Placental pericyte (primary cell): Measurements from ENCODE around the gene JAK3. TPM values are rescaled to one million over a fixed set of nuclear protein-coding genes. Genes with fewer than 3 reads are reported as not detected.

Source experiments
- small RNA-seq: library from RNA; depleted of rRNA; stranded (forward); fragments of <200 nt; gene quantifications from one replicate; pipeline ENCODE3, GENCODE V24; 2012; ENCODE audit warnings: low replicate concordance
- total RNA-seq: library from RNA; depleted of rRNA; stranded (reverse); fragments of >200 nt; gene quantifications from 2 replicates; pipeline ENCODE4 v1.2.3, GENCODE V29; 2012

The JAK3 gene
- 3.9 and 4.8 TPM in 2 replicates for total RNA-seq

GRCh38 chr19:17847538-17848366 lies at the start of gene JAK3:
TSS of gene JAK3 (minus strand) at chr19:17847982. CDS start at chr19:17844417, 3,565 bp downstream.

DNA sequence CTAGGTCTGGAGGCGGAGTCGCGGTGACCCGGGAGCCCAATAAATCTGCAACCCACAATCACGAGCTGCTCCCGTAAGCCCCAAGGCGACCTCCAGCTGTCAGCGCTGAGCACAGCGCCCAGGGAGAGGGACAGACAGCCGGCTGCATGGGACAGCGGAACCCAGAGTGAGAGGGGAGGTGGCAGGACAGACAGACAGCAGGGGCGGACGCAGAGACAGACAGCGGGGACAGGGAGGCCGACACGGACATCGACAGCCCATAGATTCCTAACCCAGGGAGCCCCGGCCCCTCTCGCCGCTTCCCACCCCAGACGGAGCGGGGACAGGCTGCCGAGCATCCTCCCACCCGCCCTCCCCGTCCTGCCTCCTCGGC lies 24.1 kb upstream of the JAK3 start, which contains the start of gene SLC5A5:
Gene SLC5A5 (plus strand): TSS at position 68 of the 373 bp plus-strand sequence. CDS start 375 bp downstream, outside the sequence.

DNA sequence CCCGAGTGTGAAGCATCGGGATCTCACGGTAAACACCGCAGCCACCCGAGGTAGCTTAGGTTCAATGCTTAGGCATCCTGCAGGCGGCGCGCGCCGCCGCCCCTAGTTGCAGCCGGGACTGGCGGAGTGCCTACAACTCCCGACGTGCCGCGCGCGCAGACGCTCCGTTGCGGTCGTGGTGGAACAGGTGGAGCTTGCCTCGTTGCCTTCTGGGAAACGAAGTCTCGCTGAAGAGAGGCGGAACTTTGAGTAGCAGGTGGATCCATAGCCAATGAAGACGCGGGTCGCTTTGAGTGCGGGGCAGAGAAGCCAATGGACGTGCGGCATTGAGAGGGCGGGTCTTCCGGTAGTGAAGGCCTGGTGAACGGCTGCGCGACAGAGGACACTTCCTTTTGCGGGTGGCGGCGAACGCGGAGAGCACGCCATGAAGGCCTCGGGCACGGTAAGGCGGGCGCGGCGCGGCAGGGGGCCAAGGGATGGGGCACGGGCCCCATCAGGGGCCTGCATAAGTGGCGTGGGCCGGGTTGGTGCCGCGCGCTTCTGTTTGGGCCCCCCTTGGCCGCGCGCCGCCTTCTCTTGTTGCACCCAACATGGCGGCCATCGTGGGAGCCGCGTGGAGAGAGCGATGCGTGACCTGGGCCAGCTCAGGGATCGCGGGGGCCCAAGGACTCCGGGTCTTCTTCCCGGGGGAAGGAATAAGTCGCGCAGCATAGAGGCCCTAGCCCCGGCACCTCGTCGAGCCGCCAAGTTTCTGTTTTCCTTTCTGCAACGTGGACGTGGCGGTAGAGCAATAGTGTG lies 11.9 kb upstream of the JAK3 start, which contains the start of gene RPL18A:
Gene RPL18A (plus strand): TSS at position 378 of the 798 bp plus-strand sequence. CDS start 47 bp downstream, at position 425.

DNA sequence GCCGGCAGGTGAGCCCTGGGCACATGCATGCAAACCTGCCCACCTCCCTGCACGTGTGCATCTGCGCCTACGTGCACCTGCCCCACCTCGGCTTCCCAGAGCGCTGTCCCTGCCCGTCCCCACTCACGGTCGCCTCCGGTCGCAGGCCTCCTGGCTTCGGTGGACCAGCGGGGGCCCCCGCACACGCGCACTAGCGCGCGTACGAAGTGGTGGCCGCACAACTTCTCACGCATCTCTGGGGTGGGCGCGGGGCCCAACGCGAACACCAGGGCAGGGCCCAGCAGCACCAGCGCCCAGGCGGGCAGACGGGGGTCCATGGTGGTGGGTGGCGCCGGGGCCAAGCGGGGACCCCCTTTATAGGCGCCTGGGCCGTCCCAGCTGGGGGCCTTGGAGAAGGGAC lies 26.6 kb downstream of the JAK3 start, which contains the start of gene INSL3:
Gene INSL3 (minus strand): TSS at position 330 of the 400 bp plus-strand sequence. CDS start 13 bp downstream, at position 317.

DNA sequence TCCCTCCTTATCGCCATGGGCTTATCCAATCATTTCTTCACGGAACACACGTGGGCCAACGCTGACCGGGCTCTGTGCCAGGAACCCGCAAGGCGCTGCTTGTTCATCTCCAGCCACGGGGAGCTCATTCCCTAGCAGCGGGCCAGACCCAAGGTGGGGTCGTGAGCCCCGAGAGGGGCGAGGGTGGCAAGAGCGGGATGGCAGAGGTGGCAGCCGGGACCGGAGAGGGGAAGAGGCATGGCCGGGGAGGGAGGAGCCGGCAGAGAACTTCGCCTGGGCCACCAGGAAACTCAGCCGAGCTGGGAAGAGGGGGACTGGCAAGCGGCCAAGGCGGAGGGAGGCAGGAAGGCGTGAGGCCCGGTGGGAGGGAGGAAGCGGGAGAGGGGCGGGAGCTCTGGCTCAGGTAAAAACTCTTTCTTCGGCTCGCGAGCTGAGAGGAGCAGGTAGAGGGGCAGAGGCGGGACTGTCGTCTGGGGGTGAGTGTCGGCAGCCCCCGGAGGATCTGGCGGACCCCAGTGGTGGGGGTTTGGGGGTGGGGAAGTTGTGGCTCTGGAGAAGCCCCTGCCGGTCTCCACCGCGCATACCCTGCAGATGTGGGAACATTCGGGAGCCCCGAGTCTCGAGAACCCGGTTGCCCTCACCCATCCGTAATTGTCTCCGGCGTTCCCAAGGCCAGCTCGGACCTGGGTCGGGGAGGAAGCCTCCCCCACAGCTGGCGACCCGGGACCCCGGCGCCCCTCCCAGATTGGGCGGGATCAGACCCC lies 52.9 kb downstream of the JAK3 start, which contains the start of gene B3GNT3:
Gene B3GNT3 (plus strand): TSS at position 408 of the 764 bp plus-strand sequence. CDS start 12,670 bp downstream, outside the sequence.

Small RNA genes lying within 50 kb of the gene (small RNA-seq; reads per million reads assigned to genes)
- gene SNORA68 = not detected

Other genes starting within 250 kb of the JAK3 start
- 0.44 and 1.3 TPM in 2 replicates for gene UNC13A, start 159.6 kb downstream of the JAK3 start, total RNA-seq
- 26.7 and 26.8 TPM in 2 replicates for gene MAP1S, start 128.5 kb downstream of the JAK3 start, total RNA-seq
- 0.72 and 1.3 TPM in 2 replicates for gene FCHO1, start 96.5 kb downstream of the JAK3 start, total RNA-seq
- not detected in 2 replicates for gene B3GNT3, start 52.8 kb downstream of the JAK3 start, total RNA-seq
- gene INSL3, start 26.5 kb downstream of the JAK3 start, total RNA-seq = not detected in 2 replicates
- 1,284 and 1,800 TPM in 2 replicates for gene RPL18A, start 11.9 kb upstream of the JAK3 start, total RNA-seq
- gene SLC5A5, start 24.0 kb upstream of the JAK3 start, total RNA-seq = not detected in 2 replicates
- gene CCDC124, start 85.0 kb upstream of the JAK3 start, total RNA-seq = 27.5 and 35.2 TPM in 2 replicates
- not detected in 2 replicates for gene KCNN1, start 119.1 kb upstream of the JAK3 start, total RNA-seq
- 4.6 and 8.9 TPM in 2 replicates for gene ARRDC2, start 160.2 kb upstream of the JAK3 start, total RNA-seq
- 0.43 and 0.88 TPM in 2 replicates for gene IL12RB1, start 239.0 kb upstream of the JAK3 start, total RNA-seq
- gene MAST3, start 249.8 kb upstream of the JAK3 start, total RNA-seq = 3.0 and 3.1 TPM in 2 replicates